NT2/D1 (cell line): ENCODE results near the gene UNC50.

Source experiments
- DNase-seq: peaks from one replicate; pipeline ENCODE4 v3.0.0-alpha.2; 2011; ENCODE audit warnings: low read depth, low spot score
- H3K27me3 ChIP-seq: 2 replicates; pipeline ENCODE4 v1.6.0; 2011; ENCODE audit warnings: mild to moderate bottlenecking; ENCODE audit not compliant: insufficient read length, insufficient read depth
- H3K36me3 ChIP-seq: 2 replicates; pipeline ENCODE4 v1.6.1; 2011; ENCODE audit warnings: mild to moderate bottlenecking, low read length, mixed read lengths; ENCODE audit not compliant: insufficient read depth, insufficient read length
- H3K4me1 ChIP-seq: 2 replicates; pipeline ENCODE4 v1.5.1; 2011; ENCODE audit not compliant: insufficient read depth, insufficient read length
- H3K4me3 ChIP-seq: 2 replicates; pipeline ENCODE4 v1.5.1; 2011; ENCODE audit warnings: low read depth; ENCODE audit not compliant: insufficient read length
- H3K9ac ChIP-seq: 2 replicates; pipeline ENCODE4 v1.6.0; 2011; ENCODE audit warnings: low read depth; ENCODE audit not compliant: insufficient read length
- H3K9me3 ChIP-seq: 2 replicates; pipeline ENCODE4 v1.5.1; 2011; ENCODE audit warnings: mild to moderate bottlenecking, low read length; ENCODE audit not compliant: insufficient read depth
- SUZ12 ChIP-seq: IDR thresholded peaks from 2 replicates; pipeline ENCODE4 v1.6.1; 2011; ENCODE audit not compliant: insufficient read length, insufficient read depth; ENCODE audit errors: extremely low read depth
- YY1 ChIP-seq: IDR thresholded peaks from 2 replicates; pipeline ENCODE4 v1.6.1; 2011; ENCODE audit not compliant: insufficient read length, insufficient read depth
- ZNF274 ChIP-seq: IDR thresholded peaks from 2 replicates; pipeline ENCODE4 v1.6.1; 2011; ENCODE audit warnings: mild to moderate bottlenecking, low read depth, low read length

UNC50 gene

DNA sequence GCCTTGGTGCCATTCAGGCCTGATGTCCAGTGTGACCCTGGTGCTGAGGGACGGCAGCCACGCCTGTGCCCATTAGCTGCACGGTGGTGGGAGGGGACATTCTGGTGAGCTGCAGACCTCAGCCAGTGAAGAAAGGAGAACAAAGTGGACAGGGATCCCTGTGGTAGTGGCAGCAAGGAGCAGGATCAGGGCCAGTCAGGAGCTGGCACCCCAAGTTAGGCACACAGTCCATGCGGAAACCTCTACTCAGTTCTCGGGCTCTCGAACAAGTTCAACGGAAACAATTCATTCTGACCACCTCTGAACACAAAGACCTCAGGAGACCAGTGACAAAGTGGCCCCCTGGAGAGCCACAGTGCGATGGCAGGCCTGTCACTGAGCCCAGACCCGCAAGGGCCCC lies 30.2 kb upstream of the UNC50 start:
- peaks cover 58% of the 10 kb centered on the region for H3K36me3 ChIP-seq
- H3K9me3 ChIP-seq, result no peaks in the 10 kb centered on the region
- H3K9ac ChIP-seq, result no peak overlapping the region
- TF ChIP-seq ZNF274, result no peak
- no peaks in the 10 kb centered on the region for H3K27me3 ChIP-seq
- no peak overlapping the region for H3K4me3 ChIP-seq
- no peak for DNase-seq
- no peaks in the 10 kb centered on the region for H3K4me1 ChIP-seq

DNA sequence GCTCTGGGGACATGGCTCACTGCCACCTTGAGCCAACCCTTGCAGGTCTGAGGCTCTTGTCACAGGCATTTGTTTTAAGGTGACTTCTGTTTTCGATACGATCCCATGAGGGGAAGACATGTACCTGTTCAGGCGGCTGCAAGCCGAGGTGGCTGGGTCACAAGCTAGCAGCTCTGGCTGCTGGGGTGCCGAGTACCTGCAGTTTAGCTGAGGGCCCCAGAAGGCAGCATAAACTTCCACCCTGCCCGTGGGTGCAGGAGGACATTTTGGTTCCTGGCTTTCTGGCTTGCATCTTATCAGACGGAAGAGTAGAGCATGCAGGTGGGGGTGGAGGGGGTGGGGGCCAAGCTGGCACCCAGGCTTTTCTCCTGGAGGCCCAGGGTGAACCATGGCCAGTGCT lies 28.5 kb upstream of the UNC50 start:
- TF ChIP-seq SUZ12 (no peak), YY1 (no peak), ZNF274 (no peak)
- Histone ChIP-seq H3K4me3 (no peak overlapping the region), H3K36me3 (peaks cover 48% of the 10 kb centered on the region), H3K4me1 (no peaks in the 10 kb centered on the region), H3K9ac (no peak overlapping the region), H3K9me3 (no peaks in the 10 kb centered on the region), H3K27me3 (no peaks in the 10 kb centered on the region)
- no peak for DNase-seq

DNA sequence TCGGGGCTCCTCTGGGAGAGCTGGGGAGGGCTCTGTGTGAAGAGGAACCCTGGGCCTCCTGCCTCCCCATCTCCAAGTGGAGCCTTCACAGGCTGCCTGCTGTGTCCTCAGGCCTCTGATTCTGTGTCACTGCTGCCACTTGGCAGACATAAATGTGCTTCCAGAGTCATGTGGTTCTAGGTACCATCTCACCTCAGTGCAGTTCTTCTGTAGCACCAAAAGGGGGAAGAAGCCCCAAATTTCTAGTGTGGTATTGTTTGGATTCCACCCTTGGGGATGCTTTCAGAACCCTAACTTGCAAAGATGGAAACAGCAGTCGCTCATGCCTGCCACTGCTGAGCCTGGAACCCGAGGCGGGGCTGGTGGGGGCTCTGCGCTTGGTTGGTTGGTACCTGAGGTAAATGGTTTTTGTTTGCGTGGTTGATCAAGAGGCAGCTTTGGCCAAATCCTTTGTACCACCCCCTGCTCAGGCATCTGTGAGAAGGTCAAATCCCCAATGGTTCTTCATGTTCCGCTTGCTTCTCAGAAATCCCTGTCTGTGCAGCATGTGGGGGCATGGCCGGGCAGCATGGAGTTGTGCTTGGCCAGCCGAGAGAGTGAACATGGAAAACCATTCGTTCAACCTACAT lies 27.6 kb upstream of the UNC50 start:
- Histone ChIP-seq H3K9me3 (no peaks in the 10 kb centered on the region), H3K4me3 (no peak overlapping the region), H3K4me1 (no peaks in the 10 kb centered on the region), H3K9ac (no peak overlapping the region), H3K27me3 (no peaks in the 10 kb centered on the region), H3K36me3 (peaks cover 42% of the 10 kb centered on the region)
- TF ChIP-seq ZNF274 (no peak), YY1 (no peak), SUZ12 (no peak)
- DNase-seq, result no peak

DNA sequence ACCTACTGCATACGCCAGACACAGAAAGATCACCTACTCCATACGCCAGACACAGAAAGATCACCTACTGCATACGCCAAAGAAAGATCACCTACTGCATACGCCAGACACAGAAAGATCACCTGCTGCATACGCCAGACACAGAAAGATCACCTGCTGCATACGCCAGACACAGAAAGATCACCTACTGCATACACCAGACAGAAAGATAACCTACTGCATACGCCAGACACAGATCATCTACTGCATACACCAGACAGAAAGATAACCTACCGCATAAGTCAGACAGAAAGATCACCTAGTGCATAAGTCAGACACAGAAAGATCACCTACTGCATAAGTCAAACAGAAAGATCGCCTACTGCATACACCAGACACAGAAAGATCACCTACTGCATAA lies 25.9 kb upstream of the UNC50 start:
- H3K36me3 ChIP-seq, result peaks cover 35% of the 10 kb centered on the region
- no peak for TF ChIP-seq YY1
- TF ChIP-seq SUZ12, result no peak
- TF ChIP-seq ZNF274, result no peak
- H3K4me3 ChIP-seq, result no peak overlapping the region
- no peaks in the 10 kb centered on the region for H3K9me3 ChIP-seq
- no peaks in the 10 kb centered on the region for H3K27me3 ChIP-seq
- no peak overlapping the region for H3K9ac ChIP-seq
- H3K4me1 ChIP-seq, result no peaks in the 10 kb centered on the region
- DNase-seq, result no peak

DNA sequence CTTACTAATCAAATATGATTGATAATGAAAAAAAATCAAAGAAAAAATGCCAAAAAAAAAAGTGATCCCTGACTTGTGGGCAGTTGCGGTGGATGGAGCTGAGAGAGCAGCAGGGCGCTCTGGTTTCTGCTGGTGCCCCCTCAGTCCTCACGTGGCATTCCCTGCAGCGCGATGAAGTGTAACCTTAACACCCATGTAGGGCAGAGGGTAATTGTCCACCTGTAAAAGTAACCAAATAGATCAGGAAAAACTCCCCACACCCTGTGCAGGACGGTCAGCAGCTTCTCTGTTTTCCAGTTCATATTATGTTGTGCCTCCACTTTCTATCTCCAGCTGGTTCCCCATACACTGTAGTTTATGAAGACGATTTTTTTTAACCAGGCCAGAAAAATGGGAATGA lies 25.1 kb upstream of the UNC50 start:
- no peak for TF ChIP-seq ZNF274
- no peak for TF ChIP-seq YY1
- TF ChIP-seq SUZ12, result no peak
- no peak for DNase-seq
- no peak overlapping the region for H3K4me3 ChIP-seq
- H3K9ac ChIP-seq, result no peak overlapping the region
- no peaks in the 10 kb centered on the region for H3K27me3 ChIP-seq
- H3K36me3 ChIP-seq, result peaks cover 33% of the 10 kb centered on the region
- H3K4me1 ChIP-seq, result no peaks in the 10 kb centered on the region
- H3K9me3 ChIP-seq, result no peaks in the 10 kb centered on the region

DNA sequence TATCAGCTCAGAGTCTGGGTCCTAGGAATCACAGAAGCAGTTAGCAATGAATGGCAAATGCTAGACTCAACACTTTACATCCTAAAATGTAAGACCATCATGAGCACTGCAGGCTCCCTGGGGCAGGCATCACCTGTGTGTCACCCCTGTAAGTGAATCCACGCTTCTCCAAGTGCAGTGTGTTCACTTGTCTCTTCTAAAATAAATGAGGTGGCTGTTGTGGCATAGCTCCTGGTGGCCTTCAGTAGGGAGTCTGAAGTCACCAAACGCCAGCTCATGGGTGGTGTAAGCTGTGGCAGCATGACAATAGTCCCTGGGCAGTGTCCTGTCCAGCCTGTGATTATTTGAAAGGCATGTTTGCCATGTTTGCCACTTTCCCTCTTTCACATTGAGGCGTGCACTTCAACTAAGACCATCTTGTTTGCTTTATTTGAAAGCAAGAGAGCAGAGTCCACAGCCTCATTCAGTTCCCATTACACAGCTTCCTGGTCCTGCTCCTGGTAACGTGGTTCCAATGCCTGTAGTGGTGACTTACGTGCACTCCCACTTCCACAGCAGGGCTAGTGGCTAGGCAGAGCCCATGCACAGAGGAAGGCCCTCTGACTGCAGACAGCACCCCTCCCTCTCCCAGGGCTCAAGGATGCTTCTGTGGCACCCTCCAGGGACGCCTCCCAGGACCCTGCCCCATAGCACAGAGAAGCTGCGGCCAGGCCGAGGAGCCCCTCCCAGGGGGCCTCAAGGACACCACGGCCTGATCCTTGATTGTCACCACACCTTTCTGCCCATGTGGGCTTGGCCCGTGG lies 24.4 kb upstream of the UNC50 start:
- Histone ChIP-seq H3K9me3 (no peaks in the 10 kb centered on the region), H3K4me1 (no peaks in the 10 kb centered on the region), H3K4me3 (no peak overlapping the region), H3K36me3 (peaks cover 27% of the 10 kb centered on the region), H3K27me3 (no peaks in the 10 kb centered on the region), H3K9ac (no peak overlapping the region)
- TF ChIP-seq YY1 (no peak), ZNF274 (no peak), SUZ12 (no peak)
- no peak for DNase-seq

DNA sequence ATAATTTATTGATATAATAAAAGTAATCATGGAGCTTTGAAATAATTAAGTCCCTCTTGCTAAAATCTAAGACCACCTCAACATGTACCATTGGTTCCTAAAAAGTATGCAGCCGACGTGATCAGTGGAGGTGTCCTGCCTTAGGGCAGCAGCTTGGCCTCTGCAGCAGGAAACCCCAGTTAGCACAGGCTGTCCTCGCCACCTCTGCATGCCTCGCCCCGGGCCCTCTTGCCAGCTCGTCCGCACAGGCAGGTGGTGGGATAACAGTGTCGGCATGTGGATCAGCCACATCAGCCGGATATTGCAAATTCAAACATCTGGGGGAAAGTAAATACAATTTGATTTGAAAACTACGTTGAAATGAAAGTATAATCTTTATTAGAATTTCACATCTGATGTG lies 23.0 kb upstream of the UNC50 start:
- Histone ChIP-seq H3K4me3 (no peak overlapping the region), H3K9ac (no peak overlapping the region), H3K36me3 (peaks cover 23% of the 10 kb centered on the region), H3K4me1 (no peaks in the 10 kb centered on the region), H3K27me3 (no peaks in the 10 kb centered on the region), H3K9me3 (no peaks in the 10 kb centered on the region)
- TF ChIP-seq SUZ12 (no peak), ZNF274 (no peak), YY1 (no peak)
- no peak for DNase-seq
